A673 (cell line): ENCODE data around the gene TYSND1. TPM values are rescaled to one million over a fixed set of nuclear protein-coding genes. Genes with fewer than 3 reads are reported as not detected.

Source experiments
- BruUV-seq: library from RNA; stranded (reverse); fragments of 400-500 nt; replicated peaks from 2 replicates; lab custom pipeline; 2021; lab: Mats Ljungman, UMichigan
- CTCF ChIA-PET: fragments of 300-600 bp; sonication (Branson Sonifier 250); formaldehyde crosslinking; loops from one replicate; lab custom pipeline; 2022; ENCODE audit warnings: antibody characterized with exemption; lab: Charles Lee
- POLR2A ChIA-PET: fragments of 300-600 bp; sonication (Branson Sonifier 250); formaldehyde crosslinking; loops from one replicate; lab custom pipeline; 2022; ENCODE audit warnings: antibody characterized with exemption; ENCODE audit not compliant: low non-redundant PET; lab: Charles Lee
- DNase-seq: peaks from one replicate; pipeline ENCODE4 v3.0.0-alpha.2; 2015; ENCODE audit warnings: low spot score
- H3K27ac ChIP-seq: fragments of 200-600 bp; sonication (generic); 2 replicates; pipeline ENCODE4 v1.5.1; 2016; ENCODE audit warnings: mixed run types, low read depth, mild to moderate bottlenecking, mixed read lengths, antibody characterized with exemption, low read length; ENCODE audit not compliant: poor library complexity, severe bottlenecking
- H3K27me3 ChIP-seq: fragments of 200-600 bp; sonication (generic); replicated peaks from 2 replicates; pipeline ENCODE4 v1.6.1; 2017; ENCODE audit warnings: mixed run types, low read depth, mild to moderate bottlenecking, mixed read lengths, antibody characterized with exemption, low read length; ENCODE audit not compliant: insufficient read depth, poor library complexity
- H3K36me3 ChIP-seq: fragments of 200-600 bp; sonication (generic); 2 replicates; pipeline ENCODE4 v1.6.1; 2016; ENCODE audit warnings: mixed run types, mild to moderate bottlenecking, mixed read lengths, antibody characterized with exemption, low read length; ENCODE audit not compliant: insufficient read depth, poor library complexity, severe bottlenecking
- H3K4me1 ChIP-seq: fragments of 200-600 bp; sonication (generic); 2 replicates; pipeline ENCODE4 v1.6.1; 2017; ENCODE audit warnings: mixed run types, mild to moderate bottlenecking, mixed read lengths, antibody characterized with exemption, low read length; ENCODE audit not compliant: insufficient read depth, poor library complexity, severe bottlenecking
- H3K4me3 ChIP-seq: fragments of 200-600 bp; sonication (generic); 2 replicates; pipeline ENCODE4 v1.5.1; 2016; ENCODE audit warnings: low read depth, mixed run types, mild to moderate bottlenecking, mixed read lengths, low read length; ENCODE audit not compliant: poor library complexity, severe bottlenecking
- H3K9me3 ChIP-seq: fragments of 200-600 bp; sonication (generic); 2 replicates; pipeline ENCODE4 v1.6.1; 2016; ENCODE audit warnings: mixed run types, low read depth, mild to moderate bottlenecking, mixed read lengths, antibody characterized with exemption, low read length; ENCODE audit not compliant: poor library complexity, severe bottlenecking
- EZH2 ChIP-seq: fragments of 200-600 bp; sonication (generic); IDR thresholded peaks from 2 replicates; pipeline ENCODE4 v1.6.1; 2017; ENCODE audit warnings: borderline replicate concordance, low read depth, mild to moderate bottlenecking, mixed read lengths, antibody characterized with exemption, low read length; ENCODE audit not compliant: poor library complexity, severe bottlenecking
- intact Hi-C: fragments of 100-400 bp; cut with micrococcal nuclease; formaldehyde crosslinking; loops from one replicate; pipeline ENCODE4 v1.10.0; 2022; ENCODE audit not compliant: unreplicated experiment
- total RNA-seq: library from RNA; stranded (reverse); gene quantifications from 2 replicates; pipeline ENCODE4 v1.2.3, GENCODE V29; 2021
- TF ChIP-seq, protein P1 (sequence below): fragments of 300-800, 200-600 bp; sonication (generic); conservative IDR thresholded peaks from 2 replicates; pipeline ENCODE4 v1.5.1; 2017; ENCODE audit warnings: low read depth, mild to moderate bottlenecking, antibody characterized with exemption, low read length, moderate library complexity, mixed read lengths

TYSND1 gene
- total RNA-seq, 1 experiment from 2014 or later: 36.5 TPM

DNA sequence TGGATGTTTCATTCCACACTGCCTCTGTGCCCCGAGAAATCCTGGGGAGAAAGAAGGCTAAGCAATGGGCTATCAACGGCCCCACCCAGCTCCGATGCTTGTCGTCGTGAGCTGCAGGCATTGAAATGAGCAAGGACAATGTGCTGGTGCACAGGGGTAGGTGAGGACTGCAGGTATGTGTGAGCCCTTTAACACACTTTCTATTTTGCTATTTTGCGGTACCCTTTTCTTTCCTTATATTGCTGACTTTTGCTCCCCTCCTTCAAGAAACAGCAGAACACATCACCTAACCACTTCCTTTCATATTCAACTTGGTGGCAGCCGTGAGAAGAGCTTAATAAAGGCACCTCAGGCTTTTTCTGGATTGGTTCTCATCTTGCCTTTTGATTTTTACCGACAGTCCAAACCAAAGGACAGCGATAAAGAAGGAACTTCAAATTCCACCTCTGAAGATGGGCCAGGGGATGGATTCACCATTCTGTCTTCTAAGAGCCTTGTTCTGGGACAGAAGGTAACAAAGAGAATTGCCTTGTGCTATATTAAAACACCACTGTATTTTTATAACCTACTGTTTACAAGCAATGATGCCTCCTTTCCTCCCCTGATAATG lies 53.1 kb downstream of the TYSND1 start:
- no peak for DNase-seq
- CTCF ChIA-PET: no interaction called here
- TF ChIP-seq EZH2: no peak
- TF ChIP-seq, protein P1, sequence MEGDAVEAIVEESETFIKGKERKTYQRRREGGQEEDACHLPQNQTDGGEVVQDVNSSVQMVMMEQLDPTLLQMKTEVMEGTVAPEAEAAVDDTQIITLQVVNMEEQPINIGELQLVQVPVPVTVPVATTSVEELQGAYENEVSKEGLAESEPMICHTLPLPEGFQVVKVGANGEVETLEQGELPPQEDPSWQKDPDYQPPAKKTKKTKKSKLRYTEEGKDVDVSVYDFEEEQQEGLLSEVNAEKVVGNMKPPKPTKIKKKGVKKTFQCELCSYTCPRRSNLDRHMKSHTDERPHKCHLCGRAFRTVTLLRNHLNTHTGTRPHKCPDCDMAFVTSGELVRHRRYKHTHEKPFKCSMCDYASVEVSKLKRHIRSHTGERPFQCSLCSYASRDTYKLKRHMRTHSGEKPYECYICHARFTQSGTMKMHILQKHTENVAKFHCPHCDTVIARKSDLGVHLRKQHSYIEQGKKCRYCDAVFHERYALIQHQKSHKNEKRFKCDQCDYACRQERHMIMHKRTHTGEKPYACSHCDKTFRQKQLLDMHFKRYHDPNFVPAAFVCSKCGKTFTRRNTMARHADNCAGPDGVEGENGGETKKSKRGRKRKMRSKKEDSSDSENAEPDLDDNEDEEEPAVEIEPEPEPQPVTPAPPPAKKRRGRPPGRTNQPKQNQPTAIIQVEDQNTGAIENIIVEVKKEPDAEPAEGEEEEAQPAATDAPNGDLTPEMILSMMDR: no peak
- H3K9me3 ChIP-seq: no peaks in the 10 kb centered on the region
- H3K27ac ChIP-seq: no peak overlapping the region
- intact Hi-C loops: no loop called here
- H3K4me3 ChIP-seq: no peak overlapping the region
- H3K36me3 ChIP-seq: peaks cover 97% of the 10 kb centered on the region
- BruUV-seq: no TSS peak
- H3K4me1 ChIP-seq: no peaks in the 10 kb centered on the region
- no peaks in the 10 kb centered on the region for H3K27me3 ChIP-seq
- POLR2A ChIA-PET: no interaction called here

DNA sequence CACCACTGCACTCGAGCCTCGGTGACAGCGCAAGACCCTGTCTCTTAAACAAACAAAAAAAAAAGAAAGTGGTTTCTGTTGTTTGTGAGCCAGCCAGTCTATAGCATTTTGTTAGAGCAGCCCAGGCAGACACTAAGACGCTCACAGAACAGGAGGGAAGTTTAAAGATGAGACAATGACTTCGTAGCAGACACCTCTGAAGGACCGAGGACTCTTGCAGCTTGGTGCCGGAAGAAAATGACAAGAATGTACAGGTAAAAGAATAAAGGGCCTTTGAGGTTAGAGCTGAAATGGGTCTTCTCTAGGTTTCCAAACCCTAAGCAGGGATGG lies 54.1 kb downstream of the TYSND1 start:
- no peak overlapping the region for H3K4me3 ChIP-seq
- intact Hi-C loops: no loop called here
- DNase-seq: no peak
- ChIA-PET CTCF (no interaction called here), POLR2A (no interaction called here)
- peak overlapping the region; percentile 29 for H3K27ac ChIP-seq
- TF ChIP-seq, protein P1: no peak
- TF ChIP-seq EZH2: no peak
- peaks cover 100% of the 10 kb centered on the region for H3K36me3 ChIP-seq
- no TSS peak for BruUV-seq
- no peaks in the 10 kb centered on the region for H3K27me3 ChIP-seq
- peaks cover 4% of the 10 kb centered on the region for H3K4me1 ChIP-seq
- no peaks in the 10 kb centered on the region for H3K9me3 ChIP-seq

DNA sequence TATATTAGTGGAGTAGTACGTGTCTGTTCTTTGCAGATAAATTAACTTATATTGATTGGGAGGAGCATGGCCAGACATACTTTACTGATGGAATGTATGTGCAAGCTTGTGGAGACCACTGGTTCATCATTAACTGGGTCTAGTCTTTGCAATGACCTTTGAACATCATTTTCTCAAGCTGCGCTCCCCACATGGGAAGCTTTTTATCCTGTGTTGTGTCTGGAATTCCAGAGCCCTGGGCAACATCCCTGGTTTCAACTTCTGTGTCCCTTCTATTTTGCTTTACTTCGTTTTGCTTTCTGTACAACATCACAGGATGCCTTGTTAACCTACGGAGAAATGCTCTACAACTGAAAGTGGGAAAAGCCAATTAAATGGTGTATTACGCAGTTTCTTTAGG lies 55.5 kb downstream of the TYSND1 start:
- no TSS peak for BruUV-seq
- TF ChIP-seq, protein P1: no peak
- TF ChIP-seq EZH2: no peak
- peaks cover 99% of the 10 kb centered on the region for H3K36me3 ChIP-seq
- no peak for DNase-seq
- POLR2A ChIA-PET: no interaction called here
- no peaks in the 10 kb centered on the region for H3K27me3 ChIP-seq
- CTCF ChIA-PET: no interaction called here
- no peaks in the 10 kb centered on the region for H3K9me3 ChIP-seq
- intact Hi-C loops: no loop called here
- no peak overlapping the region for H3K4me3 ChIP-seq
- peaks cover 5% of the 10 kb centered on the region for H3K4me1 ChIP-seq
- peak overlapping the region; percentile 29 for H3K27ac ChIP-seq
